ENCODE results near the gene DCLK2. TPM values are rescaled to one million over a fixed set of nuclear protein-coding genes. Genes with fewer than 3 reads are reported as not detected.

The DCLK2 gene
- total and polyA plus RNA-seq, 12 donors, result 4.1 to 33.4 (median 16.7) TPM

GRCh38 chr4:150098214-150098613 lies 20.0 kb downstream of the DCLK2 start:
- H3K27ac ChIP-seq, result no peak overlapping the region
- no peaks in the 10 kb centered on the region for H3K27me3 ChIP-seq
- peaks cover 0 to 8% (median 0%) of the 10 kb centered on the region in 9 donors for H3K4me1 ChIP-seq
- 68 to 72% methylated on average over 4 of the region's 4 CpGs for whole genome bisulfite sequencing, 2 donors
- H3K36me3 ChIP-seq, result peaks cover 0 to 6% (median 0%) of the 10 kb centered on the region in 9 donors
- H3K4me3 ChIP-seq, result no peak overlapping the region
- H3K9me3 ChIP-seq, result no peaks in the 10 kb centered on the region
- TF ChIP-seq CTCF (IDR thresholded peaks at IDR 0.05), result no peak
- intact Hi-C loops (cut with DNase I), result no loop called here
- ATAC-seq (peak in 2 of 8 donors; percentile 26 to 46), DNase-seq (no peak)

- WGBS, 2 donors, result 94 to 95% methylated on average over 2 of the region's 2 CpGs
- intact Hi-C loops (cut with DNase I), result no loop called here
- Histone ChIP-seq H3K9me3 (no peaks in the 10 kb centered on the region), H3K36me3 (peaks cover 0 to 23% (median 0%) of the 10 kb centered on the region in 9 donors), H3K27ac (no peak overlapping the region), H3K4me3 (no peak overlapping the region), H3K4me1 (peaks cover 0 to 7% (median 0%) of the 10 kb centered on the region in 9 donors), H3K27me3 (no peaks in the 10 kb centered on the region)
- TF ChIP-seq CTCF (IDR thresholded peaks at IDR 0.05), result no peak
- ATAC-seq (no peak), DNase-seq (no peak)
Measured at GRCh38 chr4:150104404-150105027, 26.3 kb downstream of the DCLK2 start.

GRCh38 chr4:150106886-150107285 lies 28.6 kb downstream of the DCLK2 start:
- H3K4me3 ChIP-seq, result no peak overlapping the region
- H3K9me3 ChIP-seq, result peaks cover 0 to 18% (median under 1%) of the 10 kb centered on the region in 11 donors
- no peak for TF ChIP-seq CTCF (IDR thresholded peaks at IDR 0.05)
- H3K27me3 ChIP-seq, result no peaks in the 10 kb centered on the region
- H3K4me1 ChIP-seq, result peaks cover 0 to 7% (median 0%) of the 10 kb centered on the region in 9 donors
- DNase-seq (no peak), ATAC-seq (no peak)
- WGBS, 2 donors, result 13 to 22% methylated on average over 3 of the region's 3 CpGs
- no peak overlapping the region for H3K27ac ChIP-seq
- intact Hi-C loops (cut with DNase I), result no loop called here
- H3K36me3 ChIP-seq, result peaks cover 0 to 23% (median 0%) of the 10 kb centered on the region in 9 donors

GRCh38 chr4:150108691-150109090 lies 30.4 kb downstream of the DCLK2 start:
- H3K4me3 ChIP-seq, result no peak overlapping the region
- no peak for TF ChIP-seq CTCF (IDR thresholded peaks at IDR 0.05)
- H3K27ac ChIP-seq, result no peak overlapping the region
- no peaks in the 10 kb centered on the region for H3K27me3 ChIP-seq
- DNase-seq, result no peak
- intact Hi-C loops (cut with DNase I), result no loop called here
- peaks cover 0 to 12% (median 0%) of the 10 kb centered on the region in 9 donors for H3K36me3 ChIP-seq
- peaks cover 0 to 33% (median 6%) of the 10 kb centered on the region in 11 donors for H3K9me3 ChIP-seq
- WGBS, 2 donors, result 88% methylated on average over 1 of the region's 1 CpG
- peaks cover 0 to 7% (median 0%) of the 10 kb centered on the region in 9 donors for H3K4me1 ChIP-seq
- ATAC-seq, result no peak

Data from heart right ventricle (tissue), 16 donors.